Activated CD8-positive, alpha-beta T cell treated with anti-CD3 and anti-CD28 coated beads for 36 hours (primary cell): ENCODE results near the gene ITGA1. TPM values are rescaled to one million over a fixed set of nuclear protein-coding genes. Genes with fewer than 3 reads are reported as not detected.

Experiments
- ATAC-seq: fragments of 200-7000 bp; cut with Tn5 transposase; one replicate; pipeline ENCODE4 v1.10.0; 2021; ENCODE audit warnings: mild to moderate bottlenecking, moderate library complexity
- CTCF ChIA-PET: fragments of 350-600 bp; sonication (Branson Sonifier 250); formaldehyde crosslinking; loops from one replicate; lab custom pipeline; 2021; ENCODE audit warnings: antibody characterized with exemption; lab: Charles Lee
- POLR2A ChIA-PET: fragments of 350-600 bp; sonication (Branson Sonifier 250); formaldehyde crosslinking; loops from one replicate; lab custom pipeline; 2021; ENCODE audit warnings: antibody characterized with exemption; lab: Charles Lee
- DNase-seq: peaks from one replicate; pipeline ENCODE4 v3.0.0-alpha.2; 2020
- H3K27ac Mint-ChIP-seq: one replicate; pipeline ENCODE4 v1.8.0; 2021; ENCODE audit warnings: mild to moderate bottlenecking, mixed read lengths
- H3K27me3 Mint-ChIP-seq: one replicate; pipeline ENCODE4 v1.8.0; 2021; ENCODE audit warnings: mixed read lengths
- H3K36me3 Mint-ChIP-seq: one replicate; pipeline ENCODE4 v1.8.0; 2021; ENCODE audit warnings: low read depth, mixed read lengths
- H3K4me1 Mint-ChIP-seq: one replicate; pipeline ENCODE4 v1.8.0; 2021; ENCODE audit warnings: low read depth, mixed read lengths
- H3K4me3 Mint-ChIP-seq: one replicate; pipeline ENCODE4 v1.8.0; 2021; ENCODE audit warnings: mild to moderate bottlenecking, moderate library complexity, mixed read lengths
- H3K9me3 Mint-ChIP-seq: one replicate; pipeline ENCODE4 v1.8.0; 2021; ENCODE audit warnings: mixed read lengths
- CTCF ChIP-seq: fragments of 200-600 bp; IDR thresholded peaks from one replicate; pipeline ENCODE4 v1.8.0; 2022; ENCODE audit warnings: antibody characterized with exemption, mild to moderate bottlenecking
- intact Hi-C: fragments of 100-400 bp; cut with micrococcal nuclease; formaldehyde crosslinking; loops from one replicate; pipeline ENCODE4 v1.10.0; 2022
- total RNA-seq, 2 experiments: library from RNA; stranded (reverse); gene quantifications; one replicate each; pipeline ENCODE4 v1.2.3, GENCODE V29; 2021

The ITGA1 gene
- total RNA-seq, 2 experiments from 2014 or later = 5.1 to 6.0 TPM

DNA sequence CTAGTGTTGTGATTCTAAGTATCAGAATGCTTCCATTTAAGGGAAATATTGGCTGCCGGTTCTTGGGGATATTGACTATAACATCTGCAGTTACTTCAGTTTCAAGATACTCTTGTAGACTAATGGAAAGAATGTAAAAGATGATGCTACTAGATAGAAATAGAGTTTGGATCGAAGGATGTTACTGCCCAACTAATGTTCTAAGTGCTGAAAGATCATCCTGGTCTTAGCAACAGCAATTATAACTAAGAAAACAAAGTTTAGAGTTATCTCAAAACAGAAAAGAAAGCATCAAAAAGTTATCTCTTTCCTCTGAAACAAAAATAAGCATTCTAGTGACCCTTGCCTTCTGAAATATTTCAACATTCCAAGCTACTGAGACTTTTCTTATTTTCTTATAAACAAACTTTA lies 49.9 kb downstream of the ITGA1 start:
- ATAC-seq (no peak), DNase-seq (no peak)
- Mint-ChIP-seq H3K27me3 (no peaks in the 10 kb centered on the region), H3K9me3 (no peaks in the 10 kb centered on the region), H3K27ac (no peak overlapping the region), H3K4me3 (no peak overlapping the region), H3K36me3 (no peaks in the 10 kb centered on the region), H3K4me1 (peaks cover 2% of the 10 kb centered on the region)
- intact Hi-C loops = no loop called here
- TF ChIP-seq CTCF = no peak
- ChIA-PET POLR2A (no interaction called here), CTCF (interaction anchor here (1.0 to 1.2 kb wide), 2 partner anchors 11 to 144 kb away, joined by 3 read pairs; no protein-coding TSS in a partner anchor)

DNA sequence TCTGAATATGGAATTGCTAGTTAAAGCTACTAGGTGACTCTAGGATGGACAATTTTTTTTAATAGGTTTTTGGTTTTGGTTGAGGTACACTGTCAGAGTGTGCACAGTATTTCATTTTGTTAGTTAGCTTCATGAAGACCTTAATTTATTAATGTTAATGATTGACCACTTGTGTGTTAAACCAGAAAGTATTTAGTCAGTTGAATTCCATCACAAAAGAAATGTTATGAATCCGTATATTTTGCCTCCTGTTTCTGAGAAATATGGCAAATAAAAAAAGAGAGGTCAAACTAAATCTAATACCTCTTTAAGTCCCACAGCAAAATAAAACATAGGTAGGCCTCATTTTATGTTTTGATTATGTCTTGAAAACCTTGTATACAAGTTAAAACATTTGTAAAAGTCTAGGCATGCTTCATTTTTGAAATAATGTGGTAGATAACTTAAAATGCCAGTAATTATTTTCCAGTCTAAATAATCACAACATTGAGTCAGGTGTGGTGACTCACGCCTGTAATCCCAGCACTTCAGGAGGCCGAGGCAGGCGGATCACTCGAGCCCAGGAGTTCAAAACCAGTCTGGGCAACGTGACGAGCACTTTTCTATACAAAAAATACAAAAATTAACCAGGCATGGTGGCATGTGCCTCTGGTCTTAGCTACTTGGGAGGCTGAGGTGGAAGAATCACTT lies 50.8 kb downstream of the ITGA1 start:
- Mint-ChIP-seq H3K36me3 (no peaks in the 10 kb centered on the region), H3K4me3 (no peak overlapping the region), H3K9me3 (no peaks in the 10 kb centered on the region), H3K27ac (no peak overlapping the region), H3K4me1 (peaks cover 2% of the 10 kb centered on the region), H3K27me3 (no peaks in the 10 kb centered on the region)
- ChIA-PET CTCF (interaction anchor here (1.0 to 1.2 kb wide), 2 partner anchors 12 to 145 kb away, joined by 3 read pairs; no protein-coding TSS in a partner anchor), POLR2A (no interaction called here)
- intact Hi-C loops = no loop called here
- no peak for ATAC-seq
- no peak for TF ChIP-seq CTCF
- DNase-seq = no peak

GRCh38 chr5:52839285-52839684 lies 51.6 kb downstream of the ITGA1 start:
- H3K4me3 Mint-ChIP-seq = no peak overlapping the region
- ATAC-seq = no peak
- no peaks in the 10 kb centered on the region for H3K27me3 Mint-ChIP-seq
- intact Hi-C loops = no loop called here
- no peaks in the 10 kb centered on the region for H3K36me3 Mint-ChIP-seq
- TF ChIP-seq CTCF = no peak
- POLR2A ChIA-PET = no interaction called here
- H3K27ac Mint-ChIP-seq = no peak overlapping the region
- DNase-seq = no peak
- no peaks in the 10 kb centered on the region for H3K9me3 Mint-ChIP-seq
- H3K4me1 Mint-ChIP-seq = peaks cover 4% of the 10 kb centered on the region
- CTCF ChIA-PET = interaction anchor here (1.0 to 1.1 kb wide), 2 partner anchors 14 to 17 kb away, joined by 3 read pairs; no protein-coding TSS in a partner anchor

- H3K4me1 Mint-ChIP-seq = peaks cover 11% of the 10 kb centered on the region
- TF ChIP-seq CTCF = no peak
- H3K4me3 Mint-ChIP-seq = no peak overlapping the region
- DNase-seq = no peak
- no peak for ATAC-seq
- H3K27ac Mint-ChIP-seq = no peak overlapping the region
- no peaks in the 10 kb centered on the region for H3K9me3 Mint-ChIP-seq
- CTCF ChIA-PET = interaction anchor here (1.0 to 1.5 kb wide), 3 partner anchors 13 to 64 kb away, joined by 3 to 4 read pairs (median 3); no protein-coding TSS in a partner anchor
- POLR2A ChIA-PET = no interaction called here
- intact Hi-C loops = no loop called here
- H3K36me3 Mint-ChIP-seq = no peaks in the 10 kb centered on the region
- no peaks in the 10 kb centered on the region for H3K27me3 Mint-ChIP-seq
Measured at GRCh38 chr5:52840277-52841050, 52.7 kb downstream of the ITGA1 start.

DNA sequence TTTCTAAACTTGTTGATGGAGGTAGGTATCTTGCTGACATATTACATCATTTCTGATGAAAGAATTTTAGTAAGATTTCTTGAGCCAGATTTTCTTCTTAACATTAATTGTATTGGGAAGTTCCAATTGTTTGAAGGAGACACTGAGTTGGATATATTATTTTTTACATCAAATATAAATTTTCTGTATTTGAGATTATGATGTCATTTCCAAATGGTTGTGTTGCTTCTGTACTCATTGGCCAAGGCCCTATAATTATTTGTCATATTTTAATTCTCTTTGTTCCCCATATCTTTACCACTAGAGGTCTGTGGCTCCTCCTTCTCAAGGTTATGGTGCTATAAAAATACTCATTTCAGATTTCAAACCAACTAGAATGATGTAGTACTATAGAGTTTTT lies 53.4 kb downstream of the ITGA1 start:
- intact Hi-C loops = no loop called here

More for the DNA sequence above, 53.4 kb downstream of the ITGA1 start:
- H3K9me3 Mint-ChIP-seq = no peaks in the 10 kb centered on the region
- no peak overlapping the region for H3K27ac Mint-ChIP-seq
- POLR2A ChIA-PET = no interaction called here
- TF ChIP-seq CTCF = no peak
- ATAC-seq (no peak), DNase-seq (no peak)
- CTCF ChIA-PET = interaction anchor here (0.9 to 1.5 kb wide), 2 partner anchors 20 to 65 kb away, joined by 3 to 4 read pairs; no protein-coding TSS in a partner anchor
- no peaks in the 10 kb centered on the region for H3K27me3 Mint-ChIP-seq
- H3K4me1 Mint-ChIP-seq = peaks cover 16% of the 10 kb centered on the region
- H3K36me3 Mint-ChIP-seq = no peaks in the 10 kb centered on the region
- no peak overlapping the region for H3K4me3 Mint-ChIP-seq
